ENCODE measurements around the gene PRRX2.
"Not testable (repeated sequence)": the region's sequence is repeated elsewhere in the genome, so short reads cannot be mapped to it uniquely, and the experiment has no call there.

PRRX2 gene

DNA sequence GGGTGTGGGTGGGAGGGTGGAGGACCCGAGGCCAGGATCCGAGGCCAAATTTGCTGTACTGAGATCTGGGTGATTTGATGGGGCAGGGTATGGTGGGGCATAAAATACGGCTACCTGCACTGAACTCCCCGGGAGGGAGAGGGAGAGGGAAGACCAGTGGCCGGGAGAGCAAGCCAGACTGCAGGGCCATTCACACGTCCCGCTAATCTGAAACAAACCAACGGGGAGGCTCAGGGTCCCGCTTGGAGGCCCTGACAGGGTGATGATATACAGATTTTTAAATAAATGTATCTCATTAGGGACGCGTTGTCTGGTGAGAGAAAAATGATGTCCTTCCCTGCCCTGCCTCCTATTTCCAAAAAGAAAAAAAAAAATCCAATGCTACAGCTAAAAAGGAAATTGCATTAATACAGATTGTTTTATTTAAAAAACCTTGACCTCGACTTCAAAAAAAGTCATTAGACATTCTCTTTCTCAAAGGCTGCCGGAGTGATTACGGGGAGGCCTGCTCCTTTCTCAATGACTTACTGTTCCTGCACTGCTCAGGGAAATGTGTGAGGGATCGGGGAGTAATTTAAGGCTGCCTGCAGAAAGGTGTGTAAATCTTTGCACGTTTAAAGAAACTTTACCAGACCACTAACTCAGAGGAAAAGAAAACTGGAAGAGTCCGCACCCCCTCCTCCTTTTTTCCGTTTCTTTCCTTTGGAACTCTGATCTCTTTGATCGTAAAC lies 11.5 kb upstream of the PRRX2 start:
- DNase-seq, result no peak
- no peak for ATAC-seq

DNA sequence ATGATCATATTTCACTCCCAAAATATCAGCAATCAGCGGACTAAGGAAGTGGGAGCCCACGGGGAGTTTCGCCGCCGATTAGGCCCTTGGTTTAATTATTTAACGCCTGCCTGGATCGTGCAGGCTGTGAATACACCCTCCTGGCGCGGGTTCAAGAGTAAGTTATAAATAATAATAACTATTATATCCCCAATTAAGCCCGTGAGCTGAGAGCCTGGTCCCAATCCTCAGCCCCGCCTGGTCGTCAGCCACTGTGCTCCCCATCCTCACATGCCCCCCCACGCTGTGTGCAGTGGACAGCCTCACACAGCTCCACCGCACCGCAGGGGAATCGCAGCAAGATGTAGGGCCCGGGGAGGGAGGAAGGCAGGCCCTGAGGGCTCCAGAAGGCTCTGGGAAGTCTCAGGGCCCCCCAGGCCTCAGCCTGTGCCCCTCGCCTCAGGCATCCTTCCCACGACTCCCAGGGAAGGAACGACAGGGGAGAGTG lies 10.8 kb upstream of the PRRX2 start:
- no peak for ATAC-seq

DNA sequence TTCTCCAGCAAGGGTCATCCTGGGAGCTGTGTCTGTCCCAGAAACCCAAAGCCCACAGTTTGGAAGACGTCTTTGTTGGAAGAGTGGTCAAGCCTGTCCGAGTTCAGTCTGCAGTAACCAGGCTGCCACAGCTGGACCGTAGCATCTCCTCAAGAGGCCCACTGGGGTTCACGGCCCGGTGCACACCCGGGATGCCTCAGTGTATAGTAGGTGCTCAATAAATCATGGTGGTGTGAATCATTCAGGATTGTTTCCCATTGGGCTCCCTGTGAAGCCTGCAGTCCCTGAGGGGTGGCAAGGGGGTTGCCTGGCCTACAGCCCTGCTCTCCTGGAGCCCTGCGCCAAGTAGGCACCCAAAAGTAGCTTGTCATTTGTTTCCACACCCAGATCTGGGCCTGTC lies 10.3 kb upstream of the PRRX2 start:
- no peak for DNase-seq
- no peak for ATAC-seq

More for the DNA sequence above, 10.8 kb upstream of the PRRX2 start:
- no peak for DNase-seq

DNA sequence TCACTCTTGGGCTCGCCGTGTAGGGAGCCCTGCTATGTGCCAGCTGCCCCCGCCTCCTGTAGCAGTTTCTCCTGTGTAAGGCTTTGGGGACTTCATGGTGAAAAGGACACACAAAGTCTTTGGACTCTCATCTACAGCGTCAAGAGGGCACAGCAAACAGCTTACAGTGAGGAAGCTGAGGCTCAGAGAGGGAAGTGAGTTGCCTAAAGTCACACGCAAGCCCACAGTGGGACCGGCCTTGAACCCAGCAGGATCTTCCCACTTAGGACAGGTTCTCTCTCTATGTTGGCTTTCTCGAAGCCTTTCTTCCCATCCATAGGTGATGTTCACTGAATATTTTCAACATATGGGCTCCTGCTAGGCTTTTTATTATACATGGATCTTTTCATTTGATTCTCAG lies 9.8 kb upstream of the PRRX2 start:
- ATAC-seq (no peak), DNase-seq (no peak)

DNA sequence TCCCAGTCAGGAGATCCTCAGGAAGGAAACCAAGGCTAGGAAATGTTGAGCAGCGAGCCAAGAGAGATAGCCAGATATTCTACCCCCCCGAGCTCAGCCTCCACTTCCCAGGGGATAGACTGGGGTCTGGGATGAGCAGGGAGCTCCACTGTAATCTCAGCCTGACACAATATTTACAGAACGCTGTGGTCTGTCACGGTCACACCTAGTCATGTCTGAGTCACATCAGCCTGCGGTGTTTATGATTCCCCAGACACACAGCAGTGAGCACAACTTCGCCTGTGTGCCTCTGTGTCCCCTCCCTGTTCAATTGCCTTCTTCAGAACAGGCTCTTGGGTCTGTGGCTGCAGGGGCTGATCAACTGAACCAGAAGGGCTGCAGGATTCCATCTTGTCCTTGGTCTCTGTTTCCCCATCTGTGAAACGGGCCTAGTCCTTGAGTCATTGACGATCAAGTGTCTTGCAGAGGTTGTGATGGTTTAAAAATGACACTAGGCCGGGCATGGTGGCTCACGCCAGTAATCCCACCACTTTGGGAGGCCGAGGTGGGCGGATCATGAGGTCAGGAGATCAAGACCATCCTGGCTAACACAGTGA lies 8.6 kb upstream of the PRRX2 start:
- ATAC-seq, result no peak
- DNase-seq, result no peak

DNA sequence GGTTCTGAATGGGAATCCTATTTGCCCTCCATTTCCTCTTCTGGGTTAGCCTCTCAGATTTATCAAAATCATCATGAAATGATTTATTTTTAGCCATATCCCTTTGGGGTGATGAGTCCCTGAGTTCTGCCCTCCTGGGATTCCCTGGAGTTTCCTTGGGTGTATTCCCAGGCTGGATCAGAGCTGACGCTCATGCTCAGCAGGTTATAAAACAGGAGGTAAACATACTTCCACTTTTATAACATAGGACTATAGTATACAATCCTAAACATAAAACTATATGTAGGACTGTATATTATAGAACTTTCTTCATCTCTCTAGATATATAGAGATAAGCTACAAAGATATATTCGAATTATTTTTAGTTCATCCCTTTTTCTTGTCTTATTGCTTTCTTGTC lies 4.4 kb upstream of the PRRX2 start:
- ATAC-seq, result no peak

DNA sequence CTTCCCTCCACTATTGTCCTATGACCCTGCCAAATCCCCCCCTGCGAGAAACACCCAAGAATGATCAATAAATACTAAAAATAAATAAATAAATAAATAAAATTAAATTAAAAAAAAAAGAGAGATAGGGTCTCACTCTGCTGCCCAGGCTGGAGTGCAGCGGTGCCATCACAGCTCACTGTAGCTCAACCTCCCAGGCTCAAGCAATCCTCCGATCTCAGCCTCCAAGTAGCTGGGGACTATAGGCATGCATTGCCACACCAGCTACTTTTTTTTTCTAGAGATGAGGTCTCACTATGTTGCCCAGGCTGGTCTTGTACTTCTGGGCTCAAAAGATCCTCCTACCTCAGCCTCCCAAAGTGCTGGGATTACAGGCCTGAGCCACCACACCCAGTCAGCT lies 3.2 kb upstream of the PRRX2 start:
- not testable (repeated sequence) for DNase-seq, ATAC-seq

More for the DNA sequence above, 4.4 kb upstream of the PRRX2 start:
- DNase-seq, result no peak

DNA sequence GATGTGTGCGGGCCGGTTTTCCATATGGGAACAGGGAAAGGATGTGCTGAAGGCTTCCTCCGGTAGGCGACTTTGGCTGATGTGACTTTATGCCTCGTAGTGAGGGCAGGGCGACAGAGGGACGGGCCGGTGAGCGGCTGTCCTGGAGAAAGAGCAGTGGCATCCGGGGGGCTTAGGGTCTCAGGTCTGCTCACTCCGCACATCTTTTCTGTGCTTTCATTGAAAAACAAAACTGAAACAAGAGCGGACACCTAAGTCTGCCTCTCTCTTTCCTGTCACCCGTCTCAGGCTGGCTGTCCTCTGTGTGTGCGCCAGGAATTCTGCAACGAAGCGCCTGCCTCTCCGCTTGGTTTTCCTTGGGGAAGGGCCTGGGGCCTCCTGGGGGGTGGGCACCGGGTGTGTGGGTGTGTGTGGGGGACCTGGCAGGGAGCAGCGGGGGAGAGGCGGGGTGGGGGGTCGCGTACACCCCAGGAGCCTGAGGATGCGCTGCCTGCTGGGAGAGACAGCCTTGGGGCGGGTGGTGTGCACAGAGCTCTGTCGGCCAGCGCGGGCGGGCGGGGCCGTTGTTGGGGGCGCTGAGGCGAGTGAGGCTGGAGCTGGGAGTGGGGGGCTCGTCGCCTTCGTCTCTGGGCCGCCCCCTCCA lies 580 bp upstream of the PRRX2 start:
- no peak for ATAC-seq

DNA sequence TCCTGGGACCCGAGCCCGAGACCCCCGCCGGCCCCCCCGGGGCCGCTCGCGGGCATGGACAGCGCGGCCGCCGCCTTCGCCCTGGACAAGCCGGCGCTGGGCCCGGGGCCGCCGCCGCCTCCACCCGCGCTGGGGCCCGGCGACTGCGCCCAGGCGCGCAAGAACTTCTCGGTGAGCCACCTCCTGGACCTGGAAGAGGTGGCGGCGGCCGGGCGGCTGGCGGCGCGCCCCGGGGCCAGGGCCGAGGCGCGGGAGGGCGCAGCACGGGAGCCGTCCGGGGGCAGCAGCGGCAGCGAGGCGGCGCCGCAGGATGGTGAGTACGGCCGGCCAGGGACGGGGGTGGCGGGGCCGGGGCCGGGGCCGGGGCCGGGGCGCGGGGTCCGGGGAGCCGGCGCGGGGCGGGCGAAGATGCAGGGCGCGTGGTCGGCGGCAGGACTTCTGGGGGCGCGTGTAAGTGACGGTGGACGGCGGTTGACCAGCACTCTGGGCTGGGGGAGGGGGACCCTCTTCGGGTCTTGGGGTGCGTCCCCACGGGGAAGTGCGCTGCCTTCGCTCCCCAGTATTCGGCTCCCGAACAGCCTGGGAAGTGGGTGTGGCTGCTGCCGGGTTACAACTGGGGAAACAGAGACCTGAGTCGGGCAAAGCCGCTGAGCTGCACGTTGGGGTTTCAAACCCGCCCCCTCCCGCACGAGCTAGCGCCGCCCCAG lies 520 bp downstream of the PRRX2 start:
- ATAC-seq (peak; percentile 38), DNase-seq (no peak)

More for the DNA sequence above, 580 bp upstream of the PRRX2 start:
- no peak for DNase-seq

DNA sequence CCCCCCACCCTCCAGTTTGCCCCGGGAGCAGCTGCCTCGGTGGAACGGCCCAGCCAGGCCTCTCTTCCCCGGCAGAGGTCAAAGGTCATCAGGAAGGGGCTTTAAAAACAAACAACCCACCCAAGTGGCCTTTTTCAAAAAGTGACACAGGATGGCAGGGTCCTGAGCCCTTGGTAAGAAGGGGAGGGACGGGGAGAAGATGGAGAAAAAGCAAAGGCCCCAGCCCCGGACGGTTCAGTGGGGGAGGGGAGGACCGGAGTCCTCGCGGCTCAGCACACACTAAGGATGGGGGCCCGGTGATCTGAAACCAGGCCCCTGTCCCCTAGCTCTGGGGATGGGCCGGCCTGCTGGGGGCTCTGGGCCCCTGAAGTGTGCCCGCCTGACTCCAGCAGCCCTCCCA lies 1.1 kb downstream of the PRRX2 start:
- ATAC-seq (no peak), DNase-seq (no peak)

DNA sequence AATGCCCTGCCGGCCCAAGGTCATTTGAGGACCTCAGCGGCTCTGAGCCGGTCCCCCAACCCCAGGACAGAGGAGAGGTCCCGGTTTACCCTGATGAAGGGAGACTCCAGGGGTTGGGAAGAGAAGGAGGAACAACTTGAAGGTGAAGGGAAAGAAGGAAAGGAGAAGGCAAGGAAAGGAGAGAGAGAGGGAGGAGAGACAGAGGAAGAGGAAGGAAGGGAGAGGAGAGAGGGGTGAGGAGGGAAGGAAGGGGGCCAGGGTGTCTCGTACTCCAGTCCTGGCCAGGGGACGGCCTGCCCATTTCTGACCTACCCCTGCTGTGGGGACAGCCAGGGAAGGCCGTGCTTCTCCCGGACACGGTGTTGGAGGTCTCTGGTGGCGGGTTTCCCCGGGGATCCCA lies 1.9 kb downstream of the PRRX2 start:
- DNase-seq (no peak), ATAC-seq (no peak)

DNA sequence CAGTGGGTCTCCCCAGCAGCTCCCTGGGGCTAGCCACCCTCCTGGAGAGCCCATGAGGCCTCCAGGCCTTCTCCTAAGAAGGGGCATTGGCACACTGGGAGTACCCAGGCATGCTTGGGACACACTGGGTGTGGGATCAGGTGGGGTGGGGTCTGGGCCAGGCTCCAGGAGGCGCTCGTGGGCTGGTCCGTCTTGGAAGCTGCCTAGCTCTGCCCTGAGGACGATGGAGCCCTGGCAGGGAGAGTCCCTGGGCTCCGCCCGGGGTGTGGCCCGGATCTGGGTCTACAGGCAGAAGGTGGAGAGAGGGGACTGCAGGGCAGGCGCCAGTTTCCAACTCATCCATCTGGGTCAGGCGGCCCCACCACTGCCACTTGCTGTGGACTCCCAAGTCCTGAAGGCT lies 2.4 kb downstream of the PRRX2 start:
- DNase-seq (no peak), ATAC-seq (no peak)

DNA sequence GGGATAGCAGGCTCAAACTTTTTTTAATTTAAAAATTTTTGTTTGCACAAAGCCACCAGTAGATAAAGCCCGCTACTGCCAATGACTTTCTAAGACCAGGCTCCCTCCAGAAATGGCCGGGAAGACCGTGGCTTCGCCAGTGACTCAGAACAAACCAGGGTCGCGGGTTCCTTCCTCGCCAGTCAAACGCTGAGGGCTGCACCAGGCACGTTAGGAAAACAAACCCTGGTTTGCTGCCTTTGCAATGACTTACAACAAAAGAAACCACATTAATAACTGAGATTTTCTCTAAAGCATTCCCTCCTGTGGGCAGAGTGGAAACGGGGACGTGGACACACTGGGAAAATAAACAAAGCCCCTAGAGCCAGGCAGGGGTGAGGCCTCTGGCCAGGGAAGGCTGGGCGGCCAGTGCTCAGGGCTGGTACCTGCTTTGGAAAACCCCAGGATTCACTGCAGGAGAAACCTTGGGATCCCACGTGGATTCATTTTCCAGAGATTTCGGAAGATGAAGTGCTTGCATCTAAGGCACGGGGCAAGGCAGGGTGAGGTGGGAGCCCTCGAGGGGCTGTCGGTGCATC lies 3.8 kb downstream of the PRRX2 start:
- DNase-seq, result no peak

DNA sequence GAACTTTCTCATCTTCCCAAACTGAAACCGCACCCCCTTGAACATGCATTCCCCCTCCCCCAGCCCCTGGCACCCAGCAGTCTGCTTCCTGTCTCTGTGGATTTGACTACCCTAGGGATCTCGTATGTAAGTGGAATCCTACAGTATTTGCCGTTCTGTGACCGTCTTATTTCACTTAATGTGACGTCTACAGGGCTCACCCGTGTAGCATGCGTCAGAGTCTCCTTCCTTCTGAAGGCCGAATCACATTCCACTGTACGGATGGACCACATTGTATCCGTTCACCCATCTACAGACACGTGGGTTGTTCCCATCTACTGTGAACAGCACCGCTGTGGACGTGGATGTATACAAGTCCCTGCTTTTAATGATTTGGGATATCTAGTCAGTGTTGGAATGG lies 4.5 kb downstream of the PRRX2 start:
- DNase-seq (no peak), ATAC-seq (no peak)

More for the DNA sequence above, 3.8 kb downstream of the PRRX2 start:
- ATAC-seq, result no peak

DNA sequence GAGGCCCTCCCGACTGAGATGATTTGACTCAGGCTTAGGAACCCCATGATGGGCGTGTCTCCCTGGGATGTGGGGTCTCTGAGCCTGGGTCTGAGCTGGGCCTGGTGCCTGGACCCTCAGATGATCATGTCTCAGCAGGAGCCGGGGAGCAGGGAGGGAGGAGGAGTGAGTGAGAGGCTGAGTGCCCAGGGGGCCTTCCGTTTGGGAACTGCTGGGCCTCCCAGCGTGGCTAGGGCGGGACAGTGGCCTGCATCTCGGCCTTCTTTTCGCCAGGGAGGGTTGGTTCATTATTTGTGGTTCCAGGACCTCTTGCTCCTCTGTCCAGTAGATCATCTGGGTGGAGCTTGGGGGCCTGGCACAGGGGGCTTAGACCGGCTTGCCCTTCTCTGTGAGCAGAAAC lies 5.6 kb downstream of the PRRX2 start:
- DNase-seq, result no peak
- ATAC-seq, result no peak

DNA sequence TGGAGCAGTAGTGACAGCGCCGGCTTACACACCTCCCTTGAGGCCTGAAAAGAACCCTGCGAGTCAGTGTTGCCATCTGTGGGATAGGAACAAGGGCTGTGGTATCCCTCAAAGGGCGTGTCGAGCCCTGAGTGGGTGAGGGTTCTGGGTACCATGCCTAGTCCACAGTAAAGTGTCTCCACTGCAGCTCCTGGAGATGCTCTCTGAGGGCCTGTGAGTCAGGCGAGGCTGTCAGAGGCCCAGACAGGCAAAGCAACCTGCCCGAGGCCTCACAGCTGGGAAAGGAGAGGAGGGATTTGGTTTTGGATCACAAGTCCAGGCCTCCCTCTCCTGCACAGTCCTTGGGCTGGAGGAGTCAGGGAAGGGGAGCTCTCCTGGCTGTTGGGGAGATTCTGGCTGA lies 6.1 kb downstream of the PRRX2 start:
- ATAC-seq (peak; percentile 80), DNase-seq (peak; percentile 38)

DNA sequence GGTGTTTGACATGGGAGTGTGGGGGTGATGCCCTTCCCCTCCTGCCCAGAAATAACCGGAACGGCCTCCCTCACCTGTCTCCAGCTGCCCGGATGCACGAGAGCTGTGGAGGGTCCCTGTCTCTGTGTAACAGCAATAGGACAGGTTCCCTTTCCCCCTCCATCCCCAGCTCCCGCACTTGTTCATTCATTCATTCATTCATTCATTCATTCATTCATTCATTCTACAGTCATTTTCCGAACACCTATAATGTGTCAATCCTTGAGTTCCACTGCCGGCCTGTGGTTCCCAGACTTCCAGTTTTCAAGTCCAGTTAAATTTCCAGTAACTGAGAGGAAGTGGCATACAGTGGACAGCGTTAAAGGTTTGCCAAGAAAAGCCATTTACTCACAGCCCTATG lies 7.3 kb downstream of the PRRX2 start:
- no peak for DNase-seq
- no peak for ATAC-seq

DNA sequence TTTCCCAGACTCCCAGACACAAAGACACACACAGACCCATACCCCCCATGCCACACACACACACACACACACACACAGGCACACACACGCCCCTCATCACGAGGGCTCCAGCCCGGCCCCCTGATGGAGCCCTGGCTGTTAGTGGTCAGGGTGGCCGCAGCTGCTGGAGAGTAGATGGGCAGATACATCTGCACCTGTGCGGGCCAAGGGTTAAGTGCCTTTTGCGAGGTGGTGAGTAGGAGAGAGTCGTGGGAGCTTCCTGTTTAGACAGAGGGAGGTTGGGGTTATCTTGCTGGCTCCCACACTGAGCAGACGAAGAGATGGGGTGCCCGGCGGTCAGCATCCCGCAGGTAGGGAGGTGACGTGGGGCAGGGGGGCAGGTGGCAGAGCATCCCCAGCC lies 8.2 kb downstream of the PRRX2 start:
- DNase-seq, result no peak
- ATAC-seq, result no peak

DNA sequence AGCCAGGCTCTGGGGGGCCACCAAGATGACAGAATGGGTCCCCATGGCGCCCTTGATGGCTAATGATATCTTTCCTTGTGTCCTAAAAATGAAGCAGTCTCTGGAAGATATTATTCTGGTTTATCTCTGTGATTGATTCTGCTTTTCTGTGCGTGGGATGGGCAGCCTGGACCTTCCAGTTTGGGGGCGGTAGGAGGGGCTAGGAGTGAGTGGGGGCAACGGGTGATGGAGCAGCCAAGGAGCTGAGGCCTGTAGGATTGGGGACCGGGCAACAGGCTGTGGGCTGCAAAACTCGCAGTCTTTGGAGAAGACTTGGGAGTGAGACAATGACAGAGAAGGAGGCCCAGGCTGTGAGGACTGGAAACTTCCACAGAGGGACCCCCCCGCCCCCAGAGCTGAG lies 8.8 kb downstream of the PRRX2 start:
- no peak for ATAC-seq

DNA sequence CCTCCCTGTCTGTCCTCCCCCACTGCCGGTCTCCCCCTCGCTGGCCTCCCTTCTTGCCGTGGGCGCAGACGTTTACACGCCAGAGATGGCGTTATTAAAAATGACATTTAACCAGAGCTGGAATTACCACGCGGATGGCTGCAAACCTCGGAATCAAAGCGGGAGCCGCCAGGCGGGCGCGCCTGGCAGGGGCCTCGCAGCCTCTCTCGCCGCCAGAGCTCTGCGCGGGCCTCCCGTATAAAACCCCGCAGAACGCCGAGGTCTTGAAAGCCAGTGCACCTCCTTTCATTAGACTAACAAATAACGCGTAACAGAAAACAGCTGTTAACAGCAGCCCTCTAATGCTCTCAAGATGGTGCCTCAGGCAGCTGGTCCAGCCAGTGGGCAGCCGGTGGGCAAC lies 10.2 kb downstream of the PRRX2 start:
- DNase-seq (no peak), ATAC-seq (no peak)

More for the DNA sequence above, 8.8 kb downstream of the PRRX2 start:
- DNase-seq, result no peak

DNA sequence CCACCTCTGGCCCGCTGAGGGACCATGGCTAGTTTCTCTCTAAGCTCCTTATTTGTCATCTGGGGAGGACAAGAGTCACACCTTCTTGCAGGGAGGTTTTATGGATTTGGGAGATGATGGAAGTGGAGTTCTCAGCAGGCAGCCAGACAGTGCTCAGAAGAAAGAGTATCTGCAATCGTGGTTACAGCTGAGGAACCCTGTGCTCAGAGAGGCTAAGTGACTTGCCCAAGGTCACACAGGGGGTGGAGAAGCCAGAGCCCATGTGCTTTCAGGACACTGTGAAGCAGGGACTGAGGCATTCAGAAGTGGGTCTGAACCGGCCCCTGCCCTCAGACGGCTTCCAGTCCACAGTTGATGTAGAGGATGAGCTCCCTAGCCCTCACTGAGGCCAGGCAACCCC lies 10.8 kb downstream of the PRRX2 start:
- no peak for DNase-seq
- ATAC-seq, result no peak

DNA sequence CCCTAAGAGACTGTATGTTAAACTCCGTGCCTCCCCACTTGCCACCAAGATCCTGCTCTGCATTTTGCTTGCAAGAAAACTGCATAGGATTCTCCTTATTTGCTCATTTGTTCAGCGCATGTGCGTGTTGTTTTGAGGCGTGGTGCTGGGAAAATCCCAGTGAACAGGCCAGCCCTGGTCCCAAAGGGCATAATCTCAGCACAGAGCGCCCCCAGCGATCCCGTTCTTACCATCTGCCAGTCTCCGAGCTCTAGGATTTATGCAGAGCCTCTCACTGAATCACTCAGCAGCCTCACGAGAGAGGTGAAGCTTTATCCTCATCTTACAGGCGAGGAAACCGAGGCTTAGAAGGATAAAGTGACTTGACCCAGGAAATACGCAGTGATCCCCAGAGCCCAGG lies 11.5 kb downstream of the PRRX2 start:
- ATAC-seq (no peak), DNase-seq (no peak)

DNA sequence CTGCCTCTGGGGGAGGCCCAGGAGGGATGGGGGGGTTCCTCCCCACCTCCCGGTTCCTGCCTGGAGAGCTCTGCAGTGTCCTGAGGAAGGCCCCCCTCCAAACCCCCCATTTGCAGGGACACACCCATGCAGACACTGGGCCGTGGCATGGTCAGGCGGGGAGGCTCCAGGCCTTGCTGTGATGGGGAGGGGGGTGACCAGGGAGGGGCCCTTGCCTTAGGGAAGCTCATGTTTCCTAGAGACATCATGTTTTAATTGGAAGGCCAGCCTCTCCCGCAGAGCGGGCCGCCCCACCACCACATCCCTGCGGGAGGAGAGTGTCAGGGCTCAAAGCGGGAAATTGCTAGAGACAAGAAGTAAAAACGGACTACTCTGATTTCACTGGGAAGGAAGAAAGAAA lies 12.0 kb downstream of the PRRX2 start:
- DNase-seq (no peak), ATAC-seq (no peak)

Data from stimulated activated naive CD8-positive, alpha-beta T cell treated with anti-CD3 and anti-CD28 coated beads, Interleukin-15, Interleukin-2, amounts not matched to agents 100 U/mL and 50 U/mL, for 24 hours (primary cell).